MV-4-11 (cell line): ENCODE data around the gene HSPA2.
"Not testable (repeated sequence)": the region's sequence is repeated elsewhere in the genome, so short reads cannot be mapped to it uniquely, and the experiment has no call there.

ENCODE experiments used
- DNase-seq: peaks from one replicate; lab custom pipeline; 2025; lab: John Stamatoyannopoulos, UW

The HSPA2 gene

DNA sequence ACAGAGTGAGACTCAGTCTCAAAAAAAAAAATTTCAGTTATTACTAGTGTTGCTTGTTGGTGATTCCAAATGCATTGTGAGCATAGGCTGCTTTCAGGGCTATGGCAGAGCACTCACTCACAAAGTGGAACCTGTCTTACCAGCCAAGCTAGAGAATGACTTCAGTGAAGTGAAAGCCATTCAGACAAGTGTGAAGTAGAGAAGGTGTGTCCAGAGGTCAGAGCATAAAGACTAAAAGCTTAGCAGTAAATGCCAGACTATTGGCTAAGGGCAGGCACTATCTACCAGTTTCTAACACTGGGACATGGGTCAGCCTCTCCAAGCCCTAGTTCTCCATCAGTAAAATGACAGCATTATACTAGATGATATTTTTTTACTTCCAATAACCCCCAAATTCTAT, 21.9 kb downstream of the HSPA2 start:
- DNase-seq, result no peak

DNA sequence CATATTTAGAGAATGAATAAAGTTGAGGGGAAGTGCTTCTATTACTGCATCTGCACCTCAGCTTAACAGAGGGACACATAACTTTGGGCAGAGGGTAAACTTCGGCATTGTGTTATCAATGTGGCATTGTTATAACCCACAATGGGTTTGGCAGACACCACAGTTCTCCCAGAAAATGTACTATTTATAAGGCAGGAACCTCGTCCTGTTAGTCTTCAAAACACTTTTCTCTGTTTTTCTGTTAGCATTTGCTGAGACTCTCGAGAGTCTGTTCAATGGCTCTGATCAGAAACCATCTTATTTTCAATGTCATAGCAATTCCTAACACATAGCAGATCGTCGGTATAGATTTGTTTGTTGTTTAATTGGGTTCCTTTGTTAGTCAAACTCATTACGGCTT, 23.2 kb downstream of the HSPA2 start:
- no peak for DNase-seq

DNA sequence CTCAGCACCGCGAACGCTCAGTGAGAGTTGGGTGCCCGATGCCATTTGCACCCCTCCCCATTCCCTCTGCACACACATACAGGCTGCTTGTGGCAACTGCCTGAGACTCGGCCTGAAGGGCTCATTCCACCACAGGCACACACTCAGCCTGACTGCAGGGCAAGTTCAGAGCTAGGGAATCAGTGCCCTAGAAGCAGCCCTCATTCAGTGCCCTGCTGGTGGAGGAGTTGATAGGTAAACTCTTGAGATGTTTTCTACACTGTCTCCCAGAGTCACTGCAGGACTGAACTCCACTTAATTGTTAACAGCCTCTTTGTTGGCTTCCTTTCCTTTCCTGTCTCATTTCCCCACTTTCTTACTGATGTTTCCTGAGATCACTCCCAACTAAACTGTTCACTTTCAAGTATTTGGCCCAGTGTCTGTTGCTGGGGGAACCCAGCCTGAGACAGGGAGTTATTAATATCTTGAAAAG, 26.1 kb downstream of the HSPA2 start:
- DNase-seq, result no peak

DNA sequence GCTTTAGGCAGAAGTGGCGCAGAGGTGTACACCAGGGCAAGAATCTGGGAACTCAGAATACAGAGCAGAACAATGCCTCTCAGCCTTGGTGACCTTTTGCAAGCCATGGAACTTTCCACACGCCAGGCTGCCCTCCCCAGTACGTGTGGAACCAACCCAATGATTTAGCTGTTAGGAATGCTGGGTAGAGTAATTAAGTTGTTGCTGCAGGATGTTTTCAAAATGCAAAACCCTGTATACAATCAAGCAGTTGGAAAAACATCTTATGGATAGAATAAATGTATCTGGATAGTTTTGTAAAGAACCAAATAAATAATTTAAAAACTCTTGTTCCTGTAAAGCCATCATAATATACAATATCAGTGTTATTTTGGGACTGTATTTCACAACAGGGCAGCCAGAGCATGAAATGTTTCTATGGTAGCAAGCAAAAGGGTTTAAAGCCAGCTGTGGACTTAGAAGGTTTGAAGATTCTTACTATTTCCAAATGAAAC, 28.6 kb downstream of the HSPA2 start:
- DNase-seq, result peak; percentile 67

DNA sequence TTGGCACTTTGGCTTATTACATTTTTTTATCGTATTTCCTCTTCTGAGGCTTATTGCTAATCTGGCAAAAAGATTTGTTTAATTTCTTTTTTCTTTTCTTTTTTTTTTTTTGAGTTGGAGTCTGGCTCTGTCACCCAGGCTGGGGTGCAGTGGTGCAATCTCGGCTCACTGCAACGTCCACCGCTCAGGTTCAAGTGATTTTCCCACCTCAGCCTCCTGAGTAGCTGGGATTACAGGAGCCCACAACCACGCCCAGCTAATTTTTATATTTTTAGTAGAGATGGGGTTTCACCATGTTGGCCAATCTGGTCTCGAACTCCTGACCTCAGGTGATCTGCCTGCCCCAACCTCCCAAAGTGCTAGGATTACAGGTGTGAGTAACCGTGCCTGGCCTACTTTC, 29.1 kb downstream of the HSPA2 start:
- not testable (repeated sequence) for DNase-seq

DNA sequence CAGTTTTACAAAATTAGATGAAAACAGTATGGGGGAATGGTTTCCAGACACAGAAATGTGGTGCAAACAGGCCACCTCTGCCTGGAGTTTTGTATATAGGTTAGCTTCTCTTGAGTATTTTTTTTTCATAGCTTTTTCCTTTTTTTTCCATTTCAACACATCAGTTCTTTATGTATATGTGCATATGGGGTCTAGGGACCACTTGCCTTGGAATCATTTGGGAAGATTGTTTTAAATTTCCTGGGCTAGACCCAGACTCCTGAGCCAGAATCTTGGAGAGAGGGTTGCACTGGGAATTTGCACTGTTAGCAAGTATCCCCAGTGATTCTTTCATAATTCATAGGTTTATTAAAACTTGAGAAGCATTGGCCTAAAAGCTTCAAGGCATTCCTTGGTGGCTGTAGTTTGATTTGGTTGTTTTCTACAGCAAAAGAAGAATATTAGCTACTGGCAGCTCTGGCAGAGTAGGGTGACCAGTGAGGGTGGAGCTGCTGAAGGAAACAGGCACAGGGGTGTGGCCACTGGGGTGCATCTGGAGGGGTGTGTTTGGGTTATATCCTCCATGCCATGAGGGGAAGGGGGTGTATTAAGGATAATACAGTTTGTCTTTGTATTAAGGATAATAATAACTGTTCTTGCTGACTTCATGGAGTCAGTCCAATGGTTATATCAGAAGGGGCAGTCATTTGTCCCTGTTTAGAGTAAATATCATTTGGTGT, 32.0 kb downstream of the HSPA2 start:
- DNase-seq, result no peak

DNA sequence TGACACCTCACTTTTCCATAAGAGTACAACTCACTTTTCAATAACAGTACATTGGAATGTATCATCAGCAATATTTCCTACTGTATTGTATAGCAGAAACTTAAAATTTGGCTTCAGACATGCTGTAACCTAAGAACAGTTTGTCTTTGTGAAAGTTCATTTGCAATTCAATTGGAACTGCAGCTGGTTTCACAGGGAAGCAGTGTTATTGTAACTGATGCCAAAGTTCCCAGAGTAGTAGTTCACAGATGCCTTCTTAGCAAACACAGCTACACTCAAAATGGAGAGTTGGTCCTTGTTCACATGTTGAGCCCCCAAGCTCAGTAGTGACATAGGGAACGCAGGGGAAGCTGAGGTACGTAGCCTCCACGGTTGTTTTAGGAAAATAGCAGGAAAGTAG, 32.6 kb downstream of the HSPA2 start:
- no peak for DNase-seq

DNA sequence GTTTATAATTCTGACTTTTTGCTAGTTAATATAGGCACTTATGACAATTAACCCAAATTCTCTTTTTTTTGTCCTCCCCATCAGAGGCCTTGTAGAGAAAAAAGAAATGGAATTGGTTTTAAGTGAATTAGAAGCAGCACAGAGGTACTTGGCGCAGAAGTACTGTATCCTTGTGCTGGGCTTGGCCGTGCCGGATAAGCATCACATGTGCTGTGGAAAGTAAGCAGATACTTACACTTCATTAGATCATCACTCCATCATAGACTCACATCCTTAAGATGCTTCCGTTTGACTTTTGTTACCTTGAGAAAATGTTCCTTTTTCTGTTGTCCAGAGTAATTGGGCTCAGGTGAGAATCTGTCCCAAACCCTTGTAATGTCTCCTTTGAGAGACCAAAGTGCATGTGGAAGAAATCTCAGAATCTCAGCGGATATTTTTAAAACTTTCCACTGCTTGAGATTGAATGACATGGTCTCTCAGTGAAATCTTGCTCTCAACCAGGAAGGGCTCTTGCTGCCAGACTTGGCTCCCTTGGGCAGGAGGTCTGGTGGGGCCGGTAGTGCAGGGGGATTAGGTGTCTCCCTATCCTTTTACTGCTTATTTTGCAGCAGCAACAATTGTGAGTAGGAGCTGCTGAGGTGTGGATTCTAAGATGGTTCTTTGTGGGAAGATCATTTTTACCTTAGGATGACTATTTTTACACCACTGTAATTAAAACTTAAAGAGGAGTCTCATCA, 34.0 kb downstream of the HSPA2 start:
- no peak for DNase-seq

DNA sequence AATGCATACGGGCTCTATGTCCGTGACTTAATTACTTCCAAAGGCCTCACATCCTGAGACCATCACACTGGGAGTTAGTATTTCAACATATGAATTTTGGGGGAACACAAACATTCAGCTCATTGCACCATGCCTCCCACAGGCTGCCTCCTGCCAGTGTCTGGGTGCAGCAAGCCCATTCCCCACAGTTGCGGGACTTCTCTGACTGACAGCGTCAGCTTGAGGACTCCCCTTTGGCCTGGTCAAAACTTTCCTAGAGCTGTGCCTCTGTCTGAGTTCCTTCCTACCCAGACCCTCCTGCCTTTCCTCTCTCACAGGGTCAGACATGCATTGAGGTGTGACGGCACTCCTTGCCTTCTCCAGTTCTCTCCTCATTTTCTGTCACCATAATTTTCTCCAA, 36.7 kb downstream of the HSPA2 start:
- no peak for DNase-seq

DNA sequence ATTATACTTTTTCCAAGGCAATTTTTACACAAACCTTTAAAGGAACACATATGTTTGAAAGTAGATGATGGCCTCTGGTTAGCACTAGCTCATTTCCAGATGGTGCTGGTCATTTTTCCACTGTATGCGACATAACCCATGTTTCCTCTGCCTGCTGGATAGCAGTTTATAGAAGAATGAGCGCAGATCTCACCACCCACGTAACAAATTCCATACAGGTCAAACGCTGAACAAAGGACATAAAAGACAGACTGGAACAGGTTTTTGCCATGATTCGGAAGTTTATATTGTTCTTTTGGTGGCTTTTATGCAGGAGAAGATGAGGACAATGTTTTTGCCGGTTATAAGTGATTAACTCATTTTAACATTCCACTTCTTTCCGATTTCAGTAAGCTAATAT, 39.9 kb downstream of the HSPA2 start:
- DNase-seq, result no peak

DNA sequence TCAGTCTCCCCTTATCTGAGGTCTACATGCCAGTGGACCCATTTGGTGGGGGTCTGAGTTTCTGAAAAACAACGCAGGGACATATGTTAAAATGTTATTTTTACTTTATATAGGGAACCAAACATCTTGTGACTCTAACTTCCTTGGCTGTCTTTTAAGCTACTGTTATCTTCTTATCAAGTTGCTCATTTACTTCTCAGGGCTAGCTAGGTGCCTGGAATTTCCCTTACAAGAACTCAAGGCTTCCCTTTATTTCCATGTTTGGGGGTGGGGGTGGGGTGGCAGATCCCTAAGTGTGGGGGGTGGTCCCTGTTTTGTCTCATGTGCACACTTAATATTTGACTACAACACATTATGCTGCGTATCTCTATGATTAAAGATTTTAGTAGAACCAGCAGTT, 40.8 kb downstream of the HSPA2 start:
- no peak for DNase-seq

DNA sequence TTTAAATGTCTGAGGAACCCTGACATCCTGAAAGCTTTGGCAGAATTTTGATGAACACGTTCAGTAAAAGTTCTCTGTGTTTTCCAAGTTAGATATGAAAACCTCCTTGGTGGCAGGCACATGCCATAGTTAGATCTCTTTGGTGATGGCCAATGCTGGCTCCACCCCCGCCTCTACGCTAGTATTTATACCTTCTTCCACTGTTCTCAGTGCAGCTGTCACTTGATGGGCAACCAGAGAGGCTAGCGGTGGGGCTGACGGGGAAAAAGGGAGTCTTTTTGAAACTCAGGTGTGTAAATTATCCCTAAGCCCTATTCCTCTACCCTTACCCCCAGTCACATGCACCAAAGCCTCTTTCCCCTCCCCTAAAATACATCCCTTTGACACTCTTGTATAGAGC, 41.3 kb downstream of the HSPA2 start:
- DNase-seq, result no peak

DNA sequence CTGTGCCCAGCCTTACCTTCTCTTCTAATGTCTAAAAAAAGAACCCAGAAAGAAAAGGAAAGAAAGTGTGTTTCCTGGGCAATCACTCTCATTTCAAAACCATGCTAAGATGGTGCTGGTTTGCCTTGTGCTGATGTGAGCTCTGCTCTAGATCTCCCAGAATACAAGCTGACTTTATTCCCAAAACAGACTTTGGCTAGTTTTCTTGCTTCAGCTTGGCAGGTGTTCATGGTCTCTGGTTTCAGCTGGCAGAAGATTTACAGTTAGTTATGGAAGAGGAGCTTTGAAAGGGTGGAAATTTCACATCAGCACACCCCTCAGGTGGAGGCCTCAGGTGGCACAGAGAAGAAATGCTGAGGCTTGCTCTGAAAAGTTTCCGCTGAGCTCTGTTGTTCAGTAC, 43.6 kb downstream of the HSPA2 start:
- DNase-seq, result no peak

DNA sequence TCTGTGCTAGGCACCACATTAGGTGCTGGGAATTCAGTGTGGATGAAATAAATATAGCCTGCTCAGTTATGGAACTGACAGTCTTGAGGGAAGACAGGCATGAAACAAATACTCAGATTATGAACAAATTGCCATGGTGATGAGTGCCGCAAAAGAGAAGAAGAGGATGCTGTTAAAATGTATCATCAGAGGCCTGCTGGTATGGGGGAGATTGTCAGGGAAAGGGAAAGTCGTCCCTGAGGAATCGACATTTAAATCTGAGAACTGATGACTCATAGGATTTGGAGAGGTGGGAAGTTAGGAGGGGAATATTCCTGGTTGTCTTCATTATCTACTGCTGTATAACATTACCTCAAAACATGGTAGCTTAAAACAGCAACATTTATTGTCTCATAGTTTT, 51.3 kb downstream of the HSPA2 start:
- no peak for DNase-seq
